Ureter (tissue), 1 donor: ENCODE results near the gene NGEF. TPM values are rescaled to one million over a fixed set of nuclear protein-coding genes. Genes with fewer than 3 reads are reported as not detected.

Experiments
- DNase-seq: peaks from one replicate; pipeline ENCODE4 v3.0.0-alpha.2; 2020; ENCODE audit warnings: low spot score
- total RNA-seq: library from RNA; stranded (reverse); gene quantifications from one replicate; pipeline ENCODE4 v1.2.4, GENCODE V29; 2023
- donor health status: DM: yes; HTN: yes; CAD: no.

The NGEF gene
- total RNA-seq, 1 donor from 2014 or later: 8.1 TPM

DNA sequence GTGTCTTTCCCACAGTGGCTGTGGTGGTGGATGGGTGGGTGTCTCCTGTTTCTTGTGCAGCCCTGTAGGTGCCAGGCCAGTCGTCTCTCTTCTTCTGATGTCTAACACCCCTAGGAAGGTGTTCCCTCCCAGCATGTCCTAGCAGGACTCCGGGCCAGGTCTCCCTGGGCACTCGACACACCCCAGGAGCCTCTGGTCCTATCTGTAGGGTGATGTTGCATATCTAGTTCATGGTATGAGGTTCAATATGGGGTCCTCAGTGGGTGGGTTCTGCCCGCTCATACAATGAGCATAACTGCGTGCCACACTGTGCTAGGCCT, 14.4 kb downstream of the NGEF start:
- DNase-seq: peak; percentile 12

DNA sequence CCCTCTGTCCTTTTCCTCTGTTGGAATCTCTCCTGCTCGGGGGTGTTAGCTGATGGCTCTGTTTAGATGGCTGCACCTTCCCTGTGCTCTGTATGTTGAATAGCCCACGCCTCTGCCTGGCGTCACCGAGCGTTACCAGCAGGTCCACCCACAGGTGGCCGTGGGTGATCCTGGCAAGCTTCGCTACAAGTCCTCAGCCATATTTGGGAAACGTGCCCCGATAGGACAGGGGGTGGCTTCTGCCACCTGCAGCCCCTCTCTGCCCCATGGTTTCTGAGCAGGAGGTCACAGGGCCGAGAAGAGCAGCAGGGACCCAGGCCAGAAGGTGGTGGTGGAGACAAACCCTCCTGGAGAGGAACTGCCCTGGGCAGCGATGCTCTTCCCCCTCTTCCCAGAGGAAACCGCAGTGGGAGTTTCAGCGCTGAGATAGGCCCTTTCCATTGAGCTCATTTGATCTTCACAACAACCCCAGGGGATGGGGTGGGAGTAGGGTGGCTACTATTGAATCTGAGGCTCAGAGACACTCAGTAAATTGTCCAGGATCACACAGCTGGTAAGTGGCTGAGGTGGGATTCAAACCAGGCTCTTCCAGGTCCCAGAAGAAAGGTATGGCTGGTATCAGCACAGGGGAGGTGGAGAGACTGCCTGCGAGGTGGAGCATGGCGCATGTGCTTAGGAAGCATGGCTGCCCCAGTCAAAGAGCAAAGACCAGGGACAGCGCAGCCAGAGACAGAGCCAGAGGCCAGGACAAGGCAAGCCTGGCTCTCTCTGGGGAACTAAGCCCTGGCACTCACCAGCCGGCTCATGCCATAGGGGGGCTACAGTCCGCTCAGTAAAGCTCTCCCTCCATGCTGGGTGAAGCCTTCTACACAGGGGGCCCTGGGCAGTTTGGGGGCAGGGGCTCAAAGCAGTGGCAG, 15.0 kb downstream of the NGEF start:
- peak; percentile 37 for DNase-seq

DNA sequence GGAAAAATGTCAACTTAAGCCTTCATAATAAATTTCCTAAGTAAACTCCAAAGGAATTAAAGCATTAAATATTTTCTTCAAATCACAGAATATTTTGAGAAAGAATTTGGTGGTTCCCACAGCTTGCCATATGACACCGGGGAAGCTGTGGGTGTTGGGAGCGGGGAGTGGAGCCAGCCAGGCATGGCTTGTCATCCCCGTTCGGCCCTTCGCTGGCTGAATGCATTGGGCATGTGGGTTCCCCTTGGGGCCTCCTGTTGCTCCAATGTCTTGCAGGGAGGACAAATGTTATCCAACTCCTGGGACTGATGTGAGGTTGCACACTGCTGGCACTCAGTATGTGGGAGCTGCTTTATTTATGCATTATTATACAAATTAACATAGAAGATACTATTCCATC, 18.6 kb downstream of the NGEF start:
- peak; percentile 19 for DNase-seq

DNA sequence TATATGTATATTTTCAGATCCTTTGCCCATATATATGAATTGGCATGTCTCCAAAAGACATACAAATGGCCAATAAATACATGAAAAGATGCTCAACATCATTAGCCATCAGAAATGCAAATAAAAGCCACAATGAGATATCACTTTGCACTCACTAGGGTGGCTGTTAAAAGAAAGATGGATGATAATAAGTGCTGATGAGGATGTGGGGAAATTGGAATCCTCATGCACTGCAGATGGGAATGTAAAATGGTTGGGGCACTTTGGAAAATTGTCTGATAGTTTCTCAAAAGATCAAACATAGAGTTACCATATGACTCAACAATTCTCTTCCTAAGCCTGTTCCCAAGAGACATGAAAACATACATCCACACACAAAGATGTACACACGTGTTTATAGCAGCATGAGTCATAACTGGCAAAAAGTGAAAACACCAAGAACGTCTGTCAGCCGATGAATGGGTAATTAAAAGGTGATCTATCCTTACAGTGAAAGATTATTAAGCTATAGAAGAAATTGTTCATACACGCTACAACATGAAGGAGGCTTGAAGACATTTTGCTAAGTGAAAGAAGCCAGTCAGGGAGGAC, 19.7 kb downstream of the NGEF start:
- no peak for DNase-seq

- DNase-seq: peak; percentile 2
These were observed 26.9 kb downstream of the NGEF start for GRCh38 chr2:232986155-232986554.

DNA sequence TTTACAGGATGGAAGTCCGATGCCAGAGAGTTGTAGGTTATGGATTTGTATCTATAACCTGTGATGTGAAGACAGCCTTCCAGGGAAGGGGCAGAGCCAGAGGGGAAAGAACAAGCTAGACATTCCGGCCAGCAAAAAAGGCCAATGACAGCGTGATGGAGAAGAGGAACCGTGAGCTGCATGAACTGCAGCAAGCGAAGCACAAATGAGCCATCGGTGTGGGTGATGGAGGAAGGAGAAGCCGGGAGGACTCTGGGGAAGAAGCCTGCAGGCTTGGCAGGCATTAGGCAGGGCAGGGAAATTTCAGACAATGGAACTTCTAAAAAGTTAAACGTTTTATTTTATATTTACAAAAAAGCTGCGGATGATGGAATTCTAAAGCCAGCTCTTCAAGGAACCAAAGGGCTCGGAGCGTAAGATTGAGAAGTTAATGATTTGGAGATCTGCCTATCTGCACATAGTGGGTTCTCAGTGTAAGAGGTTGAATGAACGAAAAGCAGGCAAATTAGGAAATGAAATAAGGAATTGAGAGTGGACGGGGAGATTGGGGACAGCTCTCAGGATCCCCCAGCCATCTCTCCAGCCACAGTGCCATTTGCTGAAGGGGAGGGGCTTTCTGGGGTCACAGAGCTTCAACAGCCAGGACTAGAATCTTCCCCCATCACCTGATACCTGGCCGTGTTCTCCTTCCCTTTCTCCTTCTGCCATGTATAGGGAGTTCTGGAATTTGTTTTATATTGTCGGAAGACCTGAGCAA, 28.4 kb downstream of the NGEF start:
- peak; percentile 40 for DNase-seq

DNA sequence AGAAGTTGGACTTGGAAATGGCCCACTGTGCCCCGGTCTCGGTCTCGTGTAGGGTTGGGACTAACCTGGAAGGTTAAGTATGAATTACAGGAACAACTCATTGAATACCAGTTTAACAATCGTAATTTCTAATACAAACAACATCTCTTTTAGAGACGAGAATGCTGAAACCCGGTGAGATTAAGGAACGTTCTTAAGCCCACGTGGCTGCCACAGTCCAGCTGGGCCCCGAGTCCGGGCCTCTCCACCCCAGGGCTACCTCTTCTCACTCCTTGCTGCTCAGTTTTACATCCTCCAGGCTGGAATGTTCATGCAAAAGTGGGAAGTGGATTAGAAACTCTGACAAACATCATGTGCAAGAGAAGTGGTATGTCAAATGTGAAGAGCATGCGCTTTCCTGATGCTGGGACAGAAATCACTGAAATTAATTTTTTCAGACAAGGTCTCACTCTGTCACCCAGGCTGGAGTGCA, 29.4 kb downstream of the NGEF start:
- DNase-seq: peak; percentile 18

- DNase-seq: peak; percentile 17
These were observed 30.0 kb downstream of the NGEF start for GRCh38 chr2:232982926-232983668.

GRCh38 chr2:232981767-232982360, 31.2 kb downstream of the NGEF start:
- peak; percentile 40 for DNase-seq

GRCh38 chr2:232981356-232981755, 31.7 kb downstream of the NGEF start:
- DNase-seq: peak; percentile 79

- peak; percentile 34 for DNase-seq
These were observed 32.4 kb downstream of the NGEF start for GRCh38 chr2:232980683-232981082.

GRCh38 chr2:232979871-232980461, 33.1 kb downstream of the NGEF start:
- peak; percentile 28 for DNase-seq

- DNase-seq: no peak
These were observed 35.6 kb downstream of the NGEF start for GRCh38 chr2:232977438-232977971.

- no peak for DNase-seq
These were observed 36.2 kb downstream of the NGEF start for GRCh38 chr2:232976666-232977437.

DNA sequence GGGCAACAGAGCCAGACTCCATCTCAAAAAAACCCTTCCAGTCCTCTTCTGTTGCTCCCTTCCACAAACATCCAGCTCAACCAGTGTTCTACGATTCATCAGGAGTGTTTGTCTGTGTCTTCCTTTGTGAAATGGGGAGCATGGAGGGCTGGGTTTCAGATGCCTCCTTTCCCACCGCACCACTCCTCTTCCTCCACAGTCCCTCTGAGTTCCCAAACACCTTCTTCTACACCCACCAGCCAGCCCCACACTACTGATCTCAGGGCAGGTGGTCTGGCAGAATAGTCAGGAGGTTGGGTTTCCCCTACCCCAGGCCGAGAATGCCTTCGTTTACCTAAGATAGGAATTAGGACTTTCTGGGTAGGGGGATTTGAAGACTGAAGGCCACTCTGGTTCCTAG, 36.9 kb downstream of the NGEF start:
- no peak for DNase-seq

- no peak for DNase-seq
These were observed 38.7 kb downstream of the NGEF start for GRCh38 chr2:232974396-232974795.

DNA sequence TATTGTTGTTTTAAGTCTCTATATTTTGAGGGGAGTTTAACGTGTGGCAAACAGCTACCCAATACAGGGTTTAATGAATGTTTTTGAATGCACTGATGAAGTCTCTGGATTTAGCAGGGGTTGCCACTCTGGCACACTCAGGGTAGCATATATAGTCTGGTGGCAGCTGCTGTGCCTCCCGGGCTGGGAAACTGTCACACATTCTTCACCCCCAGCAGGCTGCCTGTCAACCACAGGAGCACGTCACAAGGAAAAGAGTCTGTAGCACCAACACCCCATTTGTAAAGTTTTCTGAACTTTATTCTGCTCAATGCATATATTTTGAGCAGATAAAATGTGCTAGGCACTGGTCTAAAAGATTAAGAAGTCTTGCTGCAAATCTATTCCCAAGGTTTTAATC, 39.3 kb downstream of the NGEF start:
- no peak for DNase-seq

DNA sequence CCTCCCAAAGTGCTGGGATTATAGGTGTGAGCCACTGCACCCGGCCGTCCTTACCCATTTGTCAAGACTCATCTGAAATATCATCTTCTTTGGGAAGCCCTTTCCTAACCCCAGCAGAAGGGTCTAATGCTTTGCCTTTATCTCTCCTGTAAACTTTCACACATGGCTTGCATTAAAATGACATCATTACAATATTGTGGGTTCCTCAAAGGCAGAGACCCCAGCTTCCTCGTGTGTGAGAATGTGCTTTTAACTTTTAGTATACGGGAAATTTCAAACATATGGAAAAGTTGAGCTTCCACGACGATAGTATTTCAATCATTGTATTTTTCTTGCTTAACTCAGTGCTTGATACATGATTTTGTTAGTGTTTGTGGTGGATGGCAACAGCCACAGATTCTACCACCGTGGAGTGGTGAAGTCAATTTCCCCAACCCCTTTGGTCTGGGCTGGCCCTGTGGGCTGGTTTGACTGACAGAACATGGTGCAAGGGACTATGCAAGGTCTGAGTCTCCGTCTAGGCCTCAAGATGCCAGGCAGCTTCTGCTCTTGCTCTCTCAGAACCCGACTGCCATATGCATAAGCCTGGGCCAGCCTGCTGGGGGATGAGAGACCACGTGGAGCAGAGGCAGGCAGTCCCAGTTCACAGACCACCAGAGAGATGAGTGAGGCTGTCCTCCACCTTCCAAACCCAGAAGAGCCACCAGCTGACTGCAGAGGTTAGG, 39.9 kb downstream of the NGEF start:
- DNase-seq: no peak

- peak; percentile 33 for DNase-seq
These were observed 41.3 kb downstream of the NGEF start for GRCh38 chr2:232971744-232972143.
